ENCODE results near the gene DR1. TPM values are rescaled to one million over a fixed set of nuclear protein-coding genes. Genes with fewer than 3 reads are reported as not detected.

The DR1 gene
- total RNA-seq, 4 donors from 2014 or later = 26.8 to 59.1 (median 37.9) TPM

DNA sequence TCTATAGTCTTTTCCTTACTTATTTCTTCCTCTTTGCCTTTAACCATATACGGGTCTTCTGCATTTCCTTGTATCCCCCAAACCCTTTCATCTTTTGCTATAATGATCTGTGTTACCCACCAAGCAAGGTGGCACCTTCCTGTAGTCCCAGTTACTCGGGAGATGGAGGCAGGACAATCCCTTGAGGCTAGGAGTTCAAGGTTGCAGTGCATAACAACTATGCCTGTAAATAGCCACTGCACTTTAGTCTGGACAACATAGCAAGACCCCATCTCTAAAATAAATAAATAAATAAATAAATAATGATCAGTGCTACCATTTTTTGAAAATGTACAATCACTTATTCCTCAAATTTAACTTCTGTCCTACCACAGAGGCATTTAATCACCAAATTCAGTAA is 11.5 kb downstream of the DR1 start:
- no peaks in the 10 kb centered on the region for H3K27me3 ChIP-seq
- H3K36me3 ChIP-seq = peaks cover 5 to 46% of the 10 kb centered on the region in 2 donors
- intact Hi-C loops (cut with DNase I; ENCODE audit: low total_unique reads) (no loop called here), in situ Hi-C loops (cut with MboI; ENCODE audit: low sequenced_read_pairs in 4 of 4) (no loop called here)
- DNase-seq (no peak), ATAC-seq (no peak)
- H3K27ac ChIP-seq = no peak overlapping the region
- H3K4me1 ChIP-seq = peaks cover 35 to 37% of the 10 kb centered on the region in 2 donors
- H3K4me3 ChIP-seq = no peak overlapping the region
- no peak for TF ChIP-seq CTCF (IDR thresholded peaks at IDR 0.05 in 4 of 5, conservative IDR thresholded peaks at IDR 0.05 in 1 of 5)
- no peak for TF ChIP-seq POLR2A (IDR thresholded peaks at IDR 0.05)
- no peaks in the 10 kb centered on the region for H3K9me3 ChIP-seq

GRCh38 chr1:93358293-93358692 is 12.6 kb downstream of the DR1 start:
- no peak for DNase-seq
- in situ Hi-C loops (cut with MboI; ENCODE audit: low sequenced_read_pairs in 4 of 4) (no loop called here), intact Hi-C loops (cut with DNase I; ENCODE audit: low total_unique reads) (no loop called here)
- Histone ChIP-seq H3K36me3 (peaks cover 5 to 46% of the 10 kb centered on the region in 2 donors), H3K4me1 (peaks cover 28 to 31% of the 10 kb centered on the region in 2 donors), H3K9me3 (no peaks in the 10 kb centered on the region), H3K27ac (no peak overlapping the region), H3K27me3 (no peaks in the 10 kb centered on the region), H3K4me3 (no peak overlapping the region)
- no peak for TF ChIP-seq CTCF (IDR thresholded peaks at IDR 0.05 in 4 of 5, conservative IDR thresholded peaks at IDR 0.05 in 1 of 5)
- TF ChIP-seq POLR2A (IDR thresholded peaks at IDR 0.05) = no peak
- no peak for ATAC-seq

DNA sequence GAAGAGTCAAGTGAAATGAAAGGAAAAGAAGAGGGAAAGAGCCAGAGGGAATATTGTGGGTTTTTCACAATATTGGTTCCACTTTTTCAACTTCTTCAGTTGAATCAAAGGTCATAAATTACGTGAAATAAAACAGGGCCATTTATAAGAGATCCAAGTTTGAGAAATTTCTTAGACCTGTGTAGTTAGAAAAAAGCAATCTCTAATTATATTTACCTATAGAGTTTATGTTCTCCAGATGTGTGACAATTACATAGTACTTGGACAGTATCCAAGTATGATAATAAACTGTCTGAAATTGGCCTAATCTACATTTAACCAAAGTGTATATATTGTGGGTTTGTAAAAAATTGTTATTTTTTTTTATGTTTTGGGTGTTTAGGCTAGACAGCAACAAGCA is 14.4 kb downstream of the DR1 start:
- Histone ChIP-seq H3K27me3 (no peaks in the 10 kb centered on the region), H3K27ac (no peak overlapping the region), H3K4me1 (peaks cover 16 to 20% of the 10 kb centered on the region in 2 donors), H3K9me3 (no peaks in the 10 kb centered on the region), H3K36me3 (peaks cover 0 to 44% of the 10 kb centered on the region in 2 donors), H3K4me3 (no peak overlapping the region)
- intact Hi-C loops (cut with DNase I; ENCODE audit: low total_unique reads) (no loop called here), in situ Hi-C loops (cut with MboI; ENCODE audit: low sequenced_read_pairs in 4 of 4) (no loop called here)
- ATAC-seq = no peak
- no peak for DNase-seq
- TF ChIP-seq POLR2A (IDR thresholded peaks at IDR 0.05) = no peak
- no peak for TF ChIP-seq CTCF (IDR thresholded peaks at IDR 0.05 in 4 of 5, conservative IDR thresholded peaks at IDR 0.05 in 1 of 5)

DNA sequence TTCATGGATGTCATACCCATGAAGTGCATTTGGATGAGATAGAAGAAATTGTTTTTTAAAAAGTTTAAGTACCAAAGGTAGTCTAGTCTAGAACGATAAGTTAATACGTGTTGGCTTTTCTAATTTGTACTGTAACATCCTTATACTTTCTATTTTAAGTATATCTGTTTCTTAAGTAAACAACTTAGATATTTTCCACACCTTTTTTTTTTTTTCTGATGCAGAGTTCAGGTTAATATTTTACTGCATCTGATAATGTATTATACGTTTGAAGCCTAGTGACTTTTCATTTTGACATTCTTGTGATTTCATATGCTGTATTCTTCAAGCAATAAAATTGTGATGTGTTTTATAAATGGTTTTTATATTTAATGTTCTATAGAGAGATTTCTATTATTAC is 16.5 kb downstream of the DR1 start:
- DNase-seq (no peak), ATAC-seq (no peak)
- H3K27ac ChIP-seq = no peak overlapping the region
- no peak overlapping the region for H3K4me3 ChIP-seq
- no peaks in the 10 kb centered on the region for H3K9me3 ChIP-seq
- peaks cover 0 to 27% of the 10 kb centered on the region in 2 donors for H3K36me3 ChIP-seq
- no peaks in the 10 kb centered on the region for H3K27me3 ChIP-seq
- TF ChIP-seq POLR2A (IDR thresholded peaks at IDR 0.05) (no peak), CTCF (IDR thresholded peaks at IDR 0.05 in 4 of 5, conservative IDR thresholded peaks at IDR 0.05 in 1 of 5) (no peak)
- H3K4me1 ChIP-seq = peaks cover 16 to 20% of the 10 kb centered on the region in 2 donors
- in situ Hi-C loops (cut with MboI; ENCODE audit: low sequenced_read_pairs in 4 of 4) (no loop called here), intact Hi-C loops (cut with DNase I; ENCODE audit: low total_unique reads) (no loop called here)

- H3K4me1 ChIP-seq = peaks cover 5 to 12% of the 10 kb centered on the region in 2 donors
- no peak for DNase-seq
- H3K27me3 ChIP-seq = no peaks in the 10 kb centered on the region
- H3K36me3 ChIP-seq = peaks cover 0 to 20% of the 10 kb centered on the region in 2 donors
- no peak for ATAC-seq
- intact Hi-C loops (cut with DNase I; ENCODE audit: low total_unique reads) = no loop called here
- no peak overlapping the region for H3K4me3 ChIP-seq
- no peak overlapping the region for H3K27ac ChIP-seq
- in situ Hi-C loops (cut with MboI; ENCODE audit: low sequenced_read_pairs in 4 of 4) = no loop called here
- TF ChIP-seq CTCF (IDR thresholded peaks at IDR 0.05 in 4 of 5, conservative IDR thresholded peaks at IDR 0.05 in 1 of 5) (no peak), POLR2A (IDR thresholded peaks at IDR 0.05) (no peak)
- H3K9me3 ChIP-seq = no peaks in the 10 kb centered on the region
These were observed 20.1 kb downstream of the DR1 start for GRCh38 chr1:93365813-93366212.

Measured in gastrocnemius medialis (tissue), 4 donors.